Osteocyte (in vitro differentiated cells): Measurements from ENCODE around the gene PGC. TPM values are rescaled to one million over a fixed set of nuclear protein-coding genes. Genes with fewer than 3 reads are reported as not detected.

ENCODE experiments used
- DNase-seq: peaks from one replicate; pipeline ENCODE4 v3.0.0; 2021; ENCODE audit warnings: mixed read lengths; ENCODE audit not compliant: unreplicated experiment; ENCODE audit errors: extremely low spot score
- H3K27ac Mint-ChIP-seq: one replicate; pipeline ENCODE4 v1.8.0; 2021; ENCODE audit warnings: mild to moderate bottlenecking, mixed read lengths; ENCODE audit not compliant: unreplicated experiment
- H3K27me3 Mint-ChIP-seq: one replicate; pipeline ENCODE4 v1.8.0; 2021; ENCODE audit warnings: mixed read lengths; ENCODE audit not compliant: unreplicated experiment
- H3K36me3 Mint-ChIP-seq: one replicate; pipeline ENCODE4 v1.8.0; 2021; ENCODE audit warnings: mixed read lengths; ENCODE audit not compliant: unreplicated experiment
- H3K4me1 Mint-ChIP-seq: one replicate; pipeline ENCODE4 v1.8.0; 2021; ENCODE audit warnings: mixed read lengths; ENCODE audit not compliant: unreplicated experiment
- H3K4me3 Mint-ChIP-seq: one replicate; pipeline ENCODE4 v1.8.0; 2021; ENCODE audit warnings: mild to moderate bottlenecking, moderate library complexity, mixed read lengths; ENCODE audit not compliant: unreplicated experiment
- H3K9me3 Mint-ChIP-seq: one replicate; pipeline ENCODE4 v1.8.0; 2021; ENCODE audit warnings: mixed read lengths; ENCODE audit not compliant: unreplicated experiment
- long read RNA-seq: library from polyadenylated mRNA; unstranded; transcript quantifications from one replicate; pipeline ENCODE4 v2.0.0, GENCODE V29; 2021
- total RNA-seq: library from RNA; stranded (reverse); gene quantifications from 2 replicates; pipeline ENCODE4 v1.2.1, GENCODE V29; 2021
- TF ChIP-seq, protein P1 (sequence below): fragments of 200-600 bp; sonication (generic); IDR thresholded peaks from 2 replicates; pipeline ENCODE4 v1.5.0; 2021; ENCODE audit warnings: antibody characterized with exemption, mild to moderate bottlenecking, moderate library complexity

The PGC gene
- not detected in 2 replicates for total RNA-seq
- long read RNA-seq = 0 reads

DNA sequence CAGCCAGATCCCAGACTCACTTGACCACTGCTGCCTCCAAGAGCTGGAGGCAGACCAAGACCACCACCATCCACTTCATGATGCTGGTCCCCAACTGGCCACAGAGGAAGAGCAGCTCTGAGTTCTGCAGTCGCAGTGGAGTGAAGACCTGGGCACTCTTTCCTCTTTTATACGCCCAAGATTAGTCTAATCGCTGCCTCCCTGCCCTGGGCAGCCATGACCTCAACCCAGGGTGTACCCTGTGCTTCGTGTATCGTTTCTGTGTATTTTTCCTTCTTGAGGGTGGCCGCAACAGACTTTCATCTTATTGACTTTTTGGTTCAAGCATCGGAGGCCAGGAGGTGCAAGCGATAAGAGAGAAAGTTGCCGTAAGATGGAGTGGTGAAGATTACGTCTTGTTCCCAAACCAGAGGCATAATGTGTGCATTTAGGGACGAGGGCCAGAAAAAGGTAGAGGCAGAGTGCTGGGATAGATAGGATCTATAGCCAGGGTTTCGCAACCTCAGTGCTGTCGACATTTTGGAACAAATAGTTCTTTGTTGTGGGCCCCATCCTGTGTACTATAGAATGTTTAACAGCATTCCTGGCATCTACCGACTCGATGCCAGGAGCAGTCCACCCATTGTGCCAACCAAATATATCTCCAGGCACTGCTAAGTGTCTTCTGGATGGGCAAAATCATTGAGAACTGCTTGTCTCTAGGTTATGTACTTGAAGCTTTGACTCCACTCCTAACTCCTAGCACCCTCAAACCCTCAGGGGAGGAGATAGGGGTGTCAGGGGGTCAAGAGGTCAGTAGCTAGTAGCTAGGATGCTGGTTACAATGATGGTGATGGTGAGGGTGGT is at the start of gene PGC:
TSS of gene PGC (minus strand) at position 142 of the 846 bp plus-strand sequence. CDS start at position 79, 63 bp downstream.
- TF ChIP-seq, protein P1, sequence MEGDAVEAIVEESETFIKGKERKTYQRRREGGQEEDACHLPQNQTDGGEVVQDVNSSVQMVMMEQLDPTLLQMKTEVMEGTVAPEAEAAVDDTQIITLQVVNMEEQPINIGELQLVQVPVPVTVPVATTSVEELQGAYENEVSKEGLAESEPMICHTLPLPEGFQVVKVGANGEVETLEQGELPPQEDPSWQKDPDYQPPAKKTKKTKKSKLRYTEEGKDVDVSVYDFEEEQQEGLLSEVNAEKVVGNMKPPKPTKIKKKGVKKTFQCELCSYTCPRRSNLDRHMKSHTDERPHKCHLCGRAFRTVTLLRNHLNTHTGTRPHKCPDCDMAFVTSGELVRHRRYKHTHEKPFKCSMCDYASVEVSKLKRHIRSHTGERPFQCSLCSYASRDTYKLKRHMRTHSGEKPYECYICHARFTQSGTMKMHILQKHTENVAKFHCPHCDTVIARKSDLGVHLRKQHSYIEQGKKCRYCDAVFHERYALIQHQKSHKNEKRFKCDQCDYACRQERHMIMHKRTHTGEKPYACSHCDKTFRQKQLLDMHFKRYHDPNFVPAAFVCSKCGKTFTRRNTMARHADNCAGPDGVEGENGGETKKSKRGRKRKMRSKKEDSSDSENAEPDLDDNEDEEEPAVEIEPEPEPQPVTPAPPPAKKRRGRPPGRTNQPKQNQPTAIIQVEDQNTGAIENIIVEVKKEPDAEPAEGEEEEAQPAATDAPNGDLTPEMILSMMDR = no peak
- H3K36me3 Mint-ChIP-seq = no peaks in the 10 kb centered on the region

DNA sequence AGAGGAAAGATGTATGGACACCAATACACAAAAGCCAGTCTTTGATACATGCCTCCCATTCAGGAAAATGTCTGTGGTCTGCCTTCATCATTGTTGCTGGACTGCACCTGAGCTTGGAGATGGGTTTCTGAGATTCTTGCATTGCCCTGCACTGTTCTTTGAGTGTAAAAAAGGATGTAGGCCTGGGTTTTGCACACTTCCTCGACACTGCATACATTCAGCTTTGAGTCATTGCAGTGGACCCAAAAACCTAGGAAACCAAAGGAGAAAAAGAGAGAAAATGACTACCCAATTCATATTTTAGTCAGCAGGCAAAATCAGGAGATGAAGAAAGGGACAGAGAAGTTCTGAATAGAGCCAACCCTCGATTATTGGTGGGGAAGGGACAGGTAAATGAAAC is 49.3 kb upstream of the PGC start:
- no peak overlapping the region for H3K27ac Mint-ChIP-seq
- no peak for DNase-seq
- no peaks in the 10 kb centered on the region for H3K9me3 Mint-ChIP-seq
- no peaks in the 10 kb centered on the region for H3K27me3 Mint-ChIP-seq
- H3K4me3 Mint-ChIP-seq = no peak overlapping the region
- no peaks in the 10 kb centered on the region for H3K4me1 Mint-ChIP-seq
- H3K36me3 Mint-ChIP-seq = peaks cover 11% of the 10 kb centered on the region
- TF ChIP-seq, protein P1 = no peak

More for the DNA sequence above, at the start of gene PGC:
- H3K4me1 Mint-ChIP-seq = no peaks in the 10 kb centered on the region
- no peak within 1 kb of the TSS for H3K4me3 Mint-ChIP-seq
- H3K27ac Mint-ChIP-seq = no peak within 1 kb of the TSS
- no peak for DNase-seq
- H3K27me3 Mint-ChIP-seq = peaks cover 8% of the 10 kb centered on the region
- no peaks in the 10 kb centered on the region for H3K9me3 Mint-ChIP-seq

DNA sequence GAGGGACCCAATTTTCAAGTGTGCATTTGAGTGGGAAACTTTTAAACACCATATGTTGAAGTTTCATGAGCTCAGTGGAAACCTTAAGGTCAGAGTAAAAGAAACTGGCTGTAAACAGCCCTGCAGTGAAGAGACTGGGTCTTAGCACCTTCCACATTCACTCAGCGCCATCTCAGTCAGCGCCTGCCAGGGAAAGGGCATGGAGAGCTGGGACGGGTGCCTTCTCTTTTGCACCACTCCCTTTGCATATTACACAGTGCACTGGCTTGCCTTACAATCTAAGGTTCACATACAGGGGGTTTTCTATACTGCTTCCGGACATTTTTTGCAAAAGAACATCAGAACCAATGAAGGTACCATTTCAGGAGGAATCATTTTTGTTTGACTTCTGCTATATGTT is 44.8 kb upstream of the PGC start:
- no peak overlapping the region for H3K27ac Mint-ChIP-seq
- H3K27me3 Mint-ChIP-seq = no peaks in the 10 kb centered on the region
- H3K9me3 Mint-ChIP-seq = no peaks in the 10 kb centered on the region
- no peak overlapping the region for H3K4me3 Mint-ChIP-seq
- H3K36me3 Mint-ChIP-seq = peaks cover 22% of the 10 kb centered on the region
- TF ChIP-seq, protein P1 = no peak
- peaks cover 9% of the 10 kb centered on the region for H3K4me1 Mint-ChIP-seq
- DNase-seq = no peak

DNA sequence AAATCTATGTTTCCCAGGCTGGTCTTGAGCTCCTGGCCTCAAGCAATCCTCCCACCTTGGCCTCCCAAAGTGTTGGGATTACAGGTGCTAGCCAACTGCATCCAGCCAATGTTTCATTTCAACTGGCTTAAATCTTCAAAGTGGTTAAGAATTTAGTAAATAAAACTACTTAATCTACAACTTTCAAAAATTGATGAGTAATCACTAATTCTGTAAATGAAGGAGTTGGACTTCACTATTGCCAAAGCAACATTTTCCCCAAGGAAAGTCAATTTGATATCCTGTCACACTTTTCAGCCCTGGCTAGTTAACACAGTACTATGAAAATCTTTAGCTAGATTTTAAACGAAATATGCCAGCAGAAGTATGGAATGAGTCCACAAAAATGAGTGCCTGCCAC is 44.1 kb upstream of the PGC start:
- peaks cover 9% of the 10 kb centered on the region for H3K4me1 Mint-ChIP-seq
- H3K4me3 Mint-ChIP-seq = no peak overlapping the region
- TF ChIP-seq, protein P1 = no peak
- H3K36me3 Mint-ChIP-seq = peaks cover 22% of the 10 kb centered on the region
- H3K27me3 Mint-ChIP-seq = no peaks in the 10 kb centered on the region
- no peak overlapping the region for H3K27ac Mint-ChIP-seq
- H3K9me3 Mint-ChIP-seq = no peaks in the 10 kb centered on the region
- no peak for DNase-seq

DNA sequence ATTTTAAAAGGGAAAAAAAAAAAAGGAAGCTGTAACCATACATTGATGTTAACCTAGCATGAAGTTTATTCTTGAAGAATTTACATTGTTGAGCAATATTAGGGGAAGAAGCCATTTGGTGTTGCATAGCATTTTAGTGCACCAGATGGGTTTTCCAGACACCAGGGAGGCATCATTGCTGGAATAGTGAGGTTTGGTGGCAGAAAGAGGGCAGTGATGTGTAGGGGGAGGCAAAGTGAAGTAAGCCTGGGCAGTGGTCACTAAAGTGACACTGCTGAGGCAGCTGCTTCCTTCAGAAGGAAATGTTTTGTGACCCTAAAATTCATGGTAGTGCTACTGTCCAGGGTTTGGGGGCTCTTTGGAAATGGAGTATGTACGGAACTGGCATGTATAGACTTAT is 42.8 kb upstream of the PGC start:
- Mint-ChIP-seq H3K27me3 (no peaks in the 10 kb centered on the region), H3K4me3 (no peak overlapping the region), H3K27ac (no peak overlapping the region), H3K9me3 (no peaks in the 10 kb centered on the region), H3K4me1 (peaks cover 14% of the 10 kb centered on the region), H3K36me3 (peaks cover 22% of the 10 kb centered on the region)
- DNase-seq = no peak
- TF ChIP-seq, protein P1 = no peak
